IMR-90 (cell line): ENCODE results near the gene HACL1. TPM values are rescaled to one million over a fixed set of nuclear protein-coding genes. Genes with fewer than 3 reads are reported as not detected.

Experiments
- ATAC-seq: fragments of 200-7000 bp; cut with Tn5 transposase; 2 replicates; pipeline ENCODE4 v1.9.1; 2020; ENCODE audit warnings: low read depth, mild to moderate bottlenecking, moderate library complexity
- BruUV-seq: library from RNA; stranded (reverse); fragments of 400-500 nt; replicated peaks from 2 replicates; lab custom pipeline; 2021; lab: Mats Ljungman, UMichigan
- CTCF ChIA-PET: fragments of 300-600 bp; formaldehyde crosslinking; extraction: SDS; loops from one replicate; lab custom pipeline; 2021; ENCODE audit warnings: antibody characterized with exemption; lab: Yijun Ruan, JAX
- POLR2A ChIA-PET: fragments of 300-600 bp; sonication (Branson Sonifier 250); formaldehyde crosslinking; loops from one replicate; lab custom pipeline; 2022; ENCODE audit warnings: antibody characterized with exemption; ENCODE audit not compliant: unreplicated experiment; lab: Charles Lee
- DNase-seq: peaks from one replicate; pipeline ENCODE4 v3.0.0; 2013
- H2AFZ ChIP-seq: replicated peaks from 2 replicates; pipeline ENCODE3; 2013; ENCODE audit warnings: low read length, mild to moderate bottlenecking; ENCODE audit not compliant: poor library complexity
- H2AK5ac ChIP-seq: 2 replicates; pipeline ENCODE4 v1.6.1; 2013; ENCODE audit warnings: low read depth, low read length, inconsistent platforms
- H2AK9ac ChIP-seq: replicated peaks from 2 replicates; pipeline ENCODE3; 2013; ENCODE audit warnings: mild to moderate bottlenecking, low read depth, low read length, moderate library complexity; ENCODE audit not compliant: poor library complexity
- H2BK120ac ChIP-seq: 2 replicates; pipeline ENCODE4 v1.6.1; 2013; ENCODE audit warnings: low read depth, low read length, inconsistent platforms
- H2BK15ac ChIP-seq: 3 replicates; pipeline ENCODE4 v1.6.1; 2013; ENCODE audit warnings: low read depth, low read length, inconsistent platforms
- H2BK20ac ChIP-seq: 2 replicates; pipeline ENCODE4 v1.6.1; 2013; ENCODE audit warnings: low read depth, mild to moderate bottlenecking, inconsistent platforms, low read length, moderate library complexity
- H2BK5ac ChIP-seq: 2 replicates; pipeline ENCODE4 v1.6.1; 2013; ENCODE audit warnings: mild to moderate bottlenecking, low read depth, low read length, inconsistent platforms; ENCODE audit not compliant: poor library complexity, severe bottlenecking
- H3K14ac ChIP-seq: replicated peaks from 2 replicates; pipeline ENCODE4 v1.6.1; 2013; ENCODE audit warnings: low read depth, low read length, inconsistent platforms
- H3K18ac ChIP-seq: 2 replicates; pipeline ENCODE4 v1.6.1; 2013; ENCODE audit warnings: low read depth, low read length, control low read depth
- H3K23ac ChIP-seq: 2 replicates; pipeline ENCODE4 v1.6.1; 2013; ENCODE audit warnings: low read depth, low read length, inconsistent platforms
- H3K27ac ChIP-seq: 2 replicates; pipeline ENCODE4 v1.5.1; 2013; ENCODE audit warnings: mild to moderate bottlenecking, control low read depth, low read length; ENCODE audit not compliant: insufficient read depth
- H3K27me3 ChIP-seq: 2 replicates; pipeline ENCODE4 v1.6.1; 2013; ENCODE audit warnings: low read length; ENCODE audit not compliant: control insufficient read depth, insufficient read depth
- H3K36me3 ChIP-seq: 2 replicates; pipeline ENCODE4 v1.6.1; 2013; ENCODE audit warnings: low read length, mixed read lengths; ENCODE audit not compliant: control insufficient read depth, insufficient read depth
- H3K4ac ChIP-seq: 2 replicates; pipeline ENCODE4 v1.6.1; 2013; ENCODE audit warnings: low read depth, low read length, inconsistent platforms
- H3K4me1 ChIP-seq: 2 replicates; pipeline ENCODE4 v1.6.1; 2013; ENCODE audit warnings: low read length, mixed read lengths; ENCODE audit not compliant: control insufficient read depth, insufficient read depth
- H3K4me2 ChIP-seq: 2 replicates; pipeline ENCODE4 v1.6.1; 2013; ENCODE audit warnings: low read depth, mild to moderate bottlenecking, control low read depth, low read length, moderate library complexity
- H3K4me3 ChIP-seq: 2 replicates; pipeline ENCODE4 v1.5.1; 2013; ENCODE audit warnings: low read depth, mild to moderate bottlenecking, control low read depth, low read length, moderate library complexity; ENCODE audit not compliant: insufficient read depth
- H3K56ac ChIP-seq: 2 replicates; pipeline ENCODE4 v1.6.1; 2013; ENCODE audit warnings: low read length, inconsistent platforms; ENCODE audit not compliant: insufficient read depth; ENCODE audit errors: extremely low read depth
- H3K79me1 ChIP-seq, 2 experiments: 2 replicates each; pipeline ENCODE4 v1.6.1; 2013; ENCODE audit warnings: low read length in 2 of 2, inconsistent platforms in 1 of 2, low read depth in 1 of 2
- H3K9ac ChIP-seq: 2 replicates; pipeline ENCODE4 v1.6.1; 2013; ENCODE audit warnings: low read depth, low read length, control low read depth
- H3K9me1 ChIP-seq: 2 replicates; pipeline ENCODE4 v1.6.1; 2013; ENCODE audit warnings: low read length, inconsistent platforms; ENCODE audit not compliant: insufficient read depth
- H3K9me3 ChIP-seq: 2 replicates; pipeline ENCODE4 v1.6.1; 2013; ENCODE audit warnings: low read length; ENCODE audit not compliant: control insufficient read depth, insufficient read depth
- H4K20me1 ChIP-seq: 2 replicates; pipeline ENCODE4 v1.6.1; 2013; ENCODE audit warnings: low read length, inconsistent platforms; ENCODE audit not compliant: insufficient read depth
- H4K5ac ChIP-seq: 2 replicates; pipeline ENCODE4 v1.6.1; 2013; ENCODE audit warnings: mild to moderate bottlenecking, low read depth, low read length, control low read depth
- H4K8ac ChIP-seq, 2 experiments: 2 replicates each; pipeline ENCODE4 v1.6.1; 2013; ENCODE audit warnings: low read depth in 2 of 2, low read length in 2 of 2, control low read depth in 1 of 2, inconsistent platforms in 1 of 2
- H4K91ac ChIP-seq: 2 replicates; pipeline ENCODE4 v1.6.1; 2013; ENCODE audit warnings: low read depth, low read length, inconsistent platforms; ENCODE audit not compliant: insufficient read depth
- CEBPB ChIP-seq: IDR thresholded peaks from 2 replicates; pipeline ENCODE4 v1.6.1; 2012; ENCODE audit warnings: low read depth, low read length, improper control_type of control experiment
- CHD1 ChIP-seq: IDR thresholded peaks from 2 replicates; pipeline ENCODE4 v1.6.1; 2012; ENCODE audit warnings: low read depth, low read length, improper control_type of control experiment
- FOS ChIP-seq: fragments of 150-350 bp; IDR thresholded peaks from 2 replicates; pipeline ENCODE4 v1.6.1; 2016; ENCODE audit warnings: low read depth, low read length
- MAZ ChIP-seq: IDR thresholded peaks from 2 replicates; pipeline ENCODE4 v1.6.1; 2012; ENCODE audit warnings: low read depth, mild to moderate bottlenecking, low read length, improper control_type of control experiment, moderate library complexity, borderline replicate concordance
- RAD21 ChIP-seq: IDR thresholded peaks from 2 replicates; pipeline ENCODE4 v1.6.1; 2012; ENCODE audit warnings: low read length, improper control_type of control experiment
- RFX5 ChIP-seq: IDR thresholded peaks from 2 replicates; pipeline ENCODE4 v1.8.0; 2012; ENCODE audit warnings: low read depth, mild to moderate bottlenecking, low read length, moderate library complexity
- USF2 ChIP-seq: fragments of 150-350 bp; IDR thresholded peaks from 2 replicates; pipeline ENCODE4 v1.6.1; 2017; ENCODE audit warnings: mild to moderate bottlenecking, antibody characterized with exemption, low read length, low read depth
- WGBS, 2 experiments: methylation state at CpG; one replicate each; pipeline versions ENCODE4 v1.1.5 to v1.1.7; 2013; ENCODE audit warnings: missing lambda C conversion rate in 2 of 2; ENCODE audit not compliant: insufficient read length in 1 of 2; ENCODE audit errors: extremely low coverage in 2 of 2; 5-methylcytosine and 5-hydroxymethylcytosine counted together
- dilution Hi-C: fragments of 300-500 bp; cut with HindIII; formaldehyde crosslinking; loops from one replicate; pipeline ENCODE4 v1.14.3; 2018; ENCODE audit warnings: low sequenced_read_pairs; ENCODE audit not compliant: unreplicated experiment
- in situ Hi-C: fragments of 300-500 bp; cut with MboI; formaldehyde crosslinking; loops from 3 replicates; pipeline ENCODE4 v1.14.3; 2019; ENCODE audit warnings: low sequenced_read_pairs, inconsistent platforms, mixed read lengths
- intact Hi-C: fragments of 100-400 bp; cut with micrococcal nuclease; formaldehyde crosslinking; loops from 2 replicates; pipeline ENCODE4 v1.10.0; 2022
- polyA plus RNA-seq, 3 experiments: library from polyadenylated mRNA; depleted of rRNA; stranded (reverse); fragments of >200 nt; gene quantifications; 2 replicates each; pipeline ENCODE4 v1.2.3, GENCODE V29; 2012; ENCODE audit warnings: low replicate concordance in 1 of 3
- total RNA-seq: library from RNA; depleted of rRNA; stranded (reverse); fragments of >200 nt; gene quantifications from 2 replicates; pipeline ENCODE4 v1.2.3, GENCODE V29; 2012

The HACL1 gene
- total and polyA plus RNA-seq, 2 of the 4 experiments (the other 2 are of a cell fraction): 9.9 to 28.1 TPM

GRCh38 chr3:15556512-15556911 lies 44.9 kb downstream of the HACL1 start:
- H4K5ac ChIP-seq: no peak overlapping the region
- BruUV-seq: no TSS peak
- POLR2A ChIA-PET: interaction anchor here (0.5 kb wide), 1 partner anchor 12 kb away, joined by 7 read pairs; no protein-coding TSS in a partner anchor
- no peak overlapping the region for H2AK5ac ChIP-seq
- no peak overlapping the region for H3K23ac ChIP-seq
- no peak overlapping the region for H3K14ac ChIP-seq
- H3K9me3 ChIP-seq: no peaks in the 10 kb centered on the region
- DNase-seq (no peak), ATAC-seq (no peak)
- no CpG with 5 or more reads among the region's 2 CpGs for WGBS, 2 experiments
- no peak overlapping the region for H2BK5ac ChIP-seq
- no peaks in the 10 kb centered on the region for H3K4me1 ChIP-seq
- H4K91ac ChIP-seq: no peak overlapping the region
- H2AK9ac ChIP-seq: no peak overlapping the region
- H3K4me3 ChIP-seq: no peak overlapping the region
- no peak overlapping the region for H4K8ac ChIP-seq
- H3K27ac ChIP-seq: no peak overlapping the region
- no peak overlapping the region for H3K4ac ChIP-seq
- in situ Hi-C loops: loop anchor here (10.0 kb wide), 1 partner anchor 352 kb away; the partner anchor contains the start of gene CAPN7
- no peak overlapping the region for H3K9ac ChIP-seq
- no peak overlapping the region for H2BK20ac ChIP-seq
- H3K4me2 ChIP-seq: no peak overlapping the region
- peaks cover 5% of the 10 kb centered on the region; the same call in 1 of the 2 replicates for H3K9me1 ChIP-seq
- no peak overlapping the region for H3K56ac ChIP-seq
- dilution Hi-C loops: no loop called here
- H3K79me1 ChIP-seq: no peaks in the 10 kb centered on the region
- H3K27me3 ChIP-seq: no peaks in the 10 kb centered on the region
- intact Hi-C loops: loop anchor here (2.0 to 5.0 kb wide), 2 partner anchors 128 to 449 kb away; no protein-coding TSS in a partner anchor
- no peak overlapping the region for H2BK120ac ChIP-seq
- H4K20me1 ChIP-seq: no peaks in the 10 kb centered on the region
- no peak overlapping the region for H2BK15ac ChIP-seq
- no peak overlapping the region for H3K18ac ChIP-seq
- CTCF ChIA-PET: interaction anchor here (0.5 kb wide), 2 partner anchors 327 to 447 kb away, joined by 4 to 6 read pairs; no protein-coding TSS in a partner anchor
- H3K36me3 ChIP-seq: peaks cover 4% of the 10 kb centered on the region
- H2AFZ ChIP-seq: no peak overlapping the region
- no peak for TF ChIP-seq FOS
- no peak for TF ChIP-seq CEBPB
- no peak for TF ChIP-seq RFX5
- no peak for TF ChIP-seq CHD1
- TF ChIP-seq USF2: no peak
- TF ChIP-seq RAD21: no peak
- TF ChIP-seq MAZ: no peak
